SHP77 (cell line): Measurements from ENCODE around the gene OR5K2.
A peak's percentile ranks its signal among the peaks of the same experiment; 100 is the strongest.

Experiments used
- DNase-seq, 2 experiments: peaks; one replicate each; lab custom pipeline; 2025; lab: John Stamatoyannopoulos, UW

The OR5K2 gene

GRCh38 chr3:98497381-98497780, at the start of gene OR5K2:
OR5K2 (plus strand) TSS chr3:98497681; CDS start chr3:98497681, 0 bp downstream.
- DNase-seq: no peak

GRCh38 chr3:98449606-98450193, 47.8 kb upstream of the OR5K2 start:
- DNase-seq: no peak

- no peak for DNase-seq
Measured at GRCh38 chr3:98450372-98450771, 47.1 kb upstream of the OR5K2 start.

- DNase-seq: no peak
Measured at GRCh38 chr3:98453827-98454226, 43.7 kb upstream of the OR5K2 start.

GRCh38 chr3:98454929-98455328, 42.6 kb upstream of the OR5K2 start:
- no peak for DNase-seq

- no peak for DNase-seq
Measured at GRCh38 chr3:98457543-98457942, 39.9 kb upstream of the OR5K2 start.

- DNase-seq: no peak
Measured at GRCh38 chr3:98460220-98460619, 37.3 kb upstream of the OR5K2 start.

GRCh38 chr3:98462901-98463300, 34.6 kb upstream of the OR5K2 start, which contains the start of gene OR5K1:
OR5K1 (plus strand) TSS chr3:98463201; CDS start chr3:98469577, 6,376 bp downstream.
- DNase-seq: no peak

- DNase-seq: peak; percentile 13 to 53
Measured at GRCh38 chr3:98482717-98483482, 14.6 kb upstream of the OR5K2 start.

GRCh38 chr3:98483626-98484025, 13.9 kb upstream of the OR5K2 start:
- DNase-seq: no peak

- DNase-seq: peak; percentile 89 to 96
Measured at GRCh38 chr3:98500019-98500418, 2.5 kb downstream of the OR5K2 start.

GRCh38 chr3:98501270-98501669, 3.8 kb downstream of the OR5K2 start:
- peak; percentile 13 to 54 for DNase-seq

- no peak for DNase-seq
Measured at GRCh38 chr3:98501863-98502576, 4.5 kb downstream of the OR5K2 start.

- no peak for DNase-seq
Measured at GRCh38 chr3:98504539-98504938, 7.1 kb downstream of the OR5K2 start.

- no peak for DNase-seq
Measured at GRCh38 chr3:98508582-98508981, 11.1 kb downstream of the OR5K2 start.

- no peak for DNase-seq
Measured at GRCh38 chr3:98512576-98512975, 15.1 kb downstream of the OR5K2 start.

GRCh38 chr3:98513091-98513511, 15.6 kb downstream of the OR5K2 start:
- no peak for DNase-seq

- no peak for DNase-seq
Measured at GRCh38 chr3:98513736-98514135, 16.3 kb downstream of the OR5K2 start.

- no peak for DNase-seq
Measured at GRCh38 chr3:98514948-98515347, 17.5 kb downstream of the OR5K2 start.

- DNase-seq: no peak
Measured at GRCh38 chr3:98518816-98519215, 21.3 kb downstream of the OR5K2 start.

- no peak for DNase-seq
Measured at GRCh38 chr3:98519351-98519750, 21.9 kb downstream of the OR5K2 start.

GRCh38 chr3:98521897-98522543, 24.5 kb downstream of the OR5K2 start:
- DNase-seq: peak; percentile 48 to 52
